GM18502 (cell line): ENCODE data around the gene PNO1.
A peak's percentile ranks its signal among the peaks of the same experiment; 100 is the strongest.
"Not testable (repeated sequence)": the region's sequence is repeated elsewhere in the genome, so short reads cannot be mapped to it uniquely, and the experiment has no call there.

Experiments used
- ATAC-seq: cut with Tn5 transposase; IDR thresholded peaks from one replicate; pipeline ENCODE4 v1.9.1; 2021; ENCODE audit warnings: mild to moderate bottlenecking; ENCODE audit not compliant: unreplicated experiment, poor library complexity

Gene PNO1

GRCh38 chr2:68157402-68158133 is at the start of gene PNO1:
TSS of gene PNO1 (plus strand) at chr2:68157888. CDS start at chr2:68157935, 47 bp downstream.
- peak; percentile 92 for ATAC-seq

- no peak for ATAC-seq
These were observed 49.6 kb upstream of the PNO1 start for GRCh38 chr2:68108120-68108519.

- ATAC-seq, result peak; percentile 98
These were observed 47.6 kb upstream of the PNO1 start for GRCh38 chr2:68110102-68110501.

- no peak for ATAC-seq
These were observed 41.7 kb upstream of the PNO1 start for GRCh38 chr2:68115965-68116364.

- ATAC-seq, result not testable (repeated sequence)
These were observed 39.8 kb upstream of the PNO1 start for GRCh38 chr2:68117922-68118321.

- no peak for ATAC-seq
These were observed 38.9 kb upstream of the PNO1 start for GRCh38 chr2:68118816-68119215.

GRCh38 chr2:68119504-68119903 is 38.2 kb upstream of the PNO1 start:
- ATAC-seq, result no peak

- no peak for ATAC-seq
These were observed 35.6 kb upstream of the PNO1 start for GRCh38 chr2:68121873-68122679.

GRCh38 chr2:68122680-68122964 is 35.1 kb upstream of the PNO1 start:
- ATAC-seq, result no peak

GRCh38 chr2:68124321-68124720 is 33.4 kb upstream of the PNO1 start:
- no peak for ATAC-seq

GRCh38 chr2:68125821-68126220 is 31.9 kb upstream of the PNO1 start:
- no peak for ATAC-seq

- ATAC-seq, result no peak
These were observed 31.1 kb upstream of the PNO1 start for GRCh38 chr2:68126561-68126960.

GRCh38 chr2:68127358-68128242 is 30.1 kb upstream of the PNO1 start:
- peak; percentile 92 for ATAC-seq

- no peak for ATAC-seq
These were observed 23.6 kb upstream of the PNO1 start for GRCh38 chr2:68134120-68134519.

GRCh38 chr2:68134554-68134953 is 23.1 kb upstream of the PNO1 start:
- ATAC-seq, result no peak

- no peak for ATAC-seq
These were observed 22.0 kb upstream of the PNO1 start for GRCh38 chr2:68135448-68136320.

- no peak for ATAC-seq
These were observed 15.8 kb upstream of the PNO1 start for GRCh38 chr2:68141875-68142274.

GRCh38 chr2:68151037-68151436 is 6.7 kb upstream of the PNO1 start:
- no peak for ATAC-seq

GRCh38 chr2:68152681-68153347 is 4.9 kb upstream of the PNO1 start:
- no peak for ATAC-seq
